ENCODE measurements around the gene ADK. TPM values are rescaled to one million over a fixed set of nuclear protein-coding genes. Genes with fewer than 3 reads are reported as not detected.

Gene ADK
- total RNA-seq, 1 donor from 2014 or later: 46.1 TPM

DNA sequence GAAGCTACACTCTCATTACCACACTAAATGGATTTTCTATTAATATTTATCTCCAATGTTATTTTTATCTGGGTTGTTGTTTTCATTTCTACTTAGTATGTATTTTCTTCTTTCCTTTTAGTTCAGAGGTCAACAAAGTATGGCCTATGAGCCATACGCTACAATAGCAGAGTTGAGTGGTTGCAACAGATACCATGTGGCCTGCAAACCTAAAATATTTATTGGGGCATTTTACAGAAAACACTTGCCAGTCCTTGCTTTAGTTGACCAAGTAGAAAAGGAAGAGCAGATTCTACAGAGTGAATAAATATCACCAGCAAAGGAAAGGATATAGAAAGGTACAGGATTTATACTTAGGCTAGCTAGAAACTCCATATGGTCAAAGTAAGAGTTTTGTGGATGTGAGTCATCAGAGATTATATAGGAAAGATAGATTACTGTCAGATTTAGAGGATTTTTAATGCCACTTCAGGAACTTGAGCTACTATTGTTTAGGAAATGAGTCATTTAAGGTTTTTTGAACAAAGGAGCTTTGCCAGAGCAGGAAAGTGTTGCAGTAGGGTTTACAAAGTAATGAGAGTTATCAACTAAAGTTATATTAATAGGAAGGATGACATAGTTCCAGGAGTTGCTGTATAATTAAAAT lies 352.1 kb downstream of the ADK start:
- TF ChIP-seq, protein P1, sequence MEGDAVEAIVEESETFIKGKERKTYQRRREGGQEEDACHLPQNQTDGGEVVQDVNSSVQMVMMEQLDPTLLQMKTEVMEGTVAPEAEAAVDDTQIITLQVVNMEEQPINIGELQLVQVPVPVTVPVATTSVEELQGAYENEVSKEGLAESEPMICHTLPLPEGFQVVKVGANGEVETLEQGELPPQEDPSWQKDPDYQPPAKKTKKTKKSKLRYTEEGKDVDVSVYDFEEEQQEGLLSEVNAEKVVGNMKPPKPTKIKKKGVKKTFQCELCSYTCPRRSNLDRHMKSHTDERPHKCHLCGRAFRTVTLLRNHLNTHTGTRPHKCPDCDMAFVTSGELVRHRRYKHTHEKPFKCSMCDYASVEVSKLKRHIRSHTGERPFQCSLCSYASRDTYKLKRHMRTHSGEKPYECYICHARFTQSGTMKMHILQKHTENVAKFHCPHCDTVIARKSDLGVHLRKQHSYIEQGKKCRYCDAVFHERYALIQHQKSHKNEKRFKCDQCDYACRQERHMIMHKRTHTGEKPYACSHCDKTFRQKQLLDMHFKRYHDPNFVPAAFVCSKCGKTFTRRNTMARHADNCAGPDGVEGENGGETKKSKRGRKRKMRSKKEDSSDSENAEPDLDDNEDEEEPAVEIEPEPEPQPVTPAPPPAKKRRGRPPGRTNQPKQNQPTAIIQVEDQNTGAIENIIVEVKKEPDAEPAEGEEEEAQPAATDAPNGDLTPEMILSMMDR (IDR thresholded peaks at IDR 0.05): no peak
- ChIA-PET POLR2A (no interaction called here), CTCF (no interaction called here)
- Mint-ChIP-seq H3K4me1 (peaks cover 30% of the 10 kb centered on the region), H3K4me3 (no peak overlapping the region), H3K27me3 (no peaks in the 10 kb centered on the region), H3K27ac (peak overlapping the region; percentile 26), H3K9me3 (peaks cover 24% of the 10 kb centered on the region), H3K36me3 (ENCODE audit: low read depth) (peaks cover 67% of the 10 kb centered on the region)
- no peak for DNase-seq
- intact Hi-C loops (cut with micrococcal nuclease): no loop called here
- no peak for ATAC-seq (ENCODE audit: low read depth)

GRCh38 chr10:74507951-74508350 lies 356.9 kb downstream of the ADK start:
- intact Hi-C loops (cut with micrococcal nuclease): no loop called here
- CTCF ChIA-PET: no interaction called here
- no peak for DNase-seq
- H3K36me3 Mint-ChIP-seq (ENCODE audit: low read depth): peaks cover 83% of the 10 kb centered on the region
- peaks cover 44% of the 10 kb centered on the region for H3K9me3 Mint-ChIP-seq
- H3K27ac Mint-ChIP-seq: no peak overlapping the region
- POLR2A ChIA-PET: no interaction called here
- no peak for ATAC-seq (ENCODE audit: low read depth)
- no peak overlapping the region for H3K4me3 Mint-ChIP-seq
- H3K27me3 Mint-ChIP-seq: no peaks in the 10 kb centered on the region
- TF ChIP-seq, protein P1 (IDR thresholded peaks at IDR 0.05): no peak
- H3K4me1 Mint-ChIP-seq: peaks cover 4% of the 10 kb centered on the region

DNA sequence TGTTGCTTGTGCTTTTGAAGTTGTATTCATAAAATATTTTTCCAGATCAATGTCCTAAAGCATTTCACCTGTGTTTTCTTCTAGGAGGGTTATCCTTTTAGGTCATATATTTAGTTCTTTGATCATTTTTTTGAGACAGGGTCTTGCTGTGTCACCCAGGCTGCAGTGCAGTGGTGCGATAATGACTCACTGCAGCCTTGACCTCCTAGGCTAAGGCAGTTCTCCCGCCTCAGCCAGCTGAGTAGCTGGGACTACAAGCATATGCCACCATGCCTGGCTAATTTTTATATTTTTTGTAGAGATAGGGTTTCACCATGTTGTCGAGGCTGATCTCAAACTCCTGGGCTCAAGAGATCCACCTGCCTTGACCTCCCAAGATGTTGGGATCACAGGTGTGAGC lies 359.6 kb downstream of the ADK start:
- Mint-ChIP-seq H3K27me3 (no peaks in the 10 kb centered on the region), H3K9me3 (peaks cover 43% of the 10 kb centered on the region), H3K36me3 (ENCODE audit: low read depth) (peaks cover 83% of the 10 kb centered on the region), H3K27ac (no peak overlapping the region), H3K4me3 (no peak overlapping the region), H3K4me1 (no peaks in the 10 kb centered on the region)
- DNase-seq (no peak), ATAC-seq (ENCODE audit: low read depth) (no peak)
- POLR2A ChIA-PET: no interaction called here
- intact Hi-C loops (cut with micrococcal nuclease): no loop called here
- TF ChIP-seq, protein P1 (IDR thresholded peaks at IDR 0.05): no peak
- CTCF ChIA-PET: no interaction called here

- TF ChIP-seq, protein P1 (IDR thresholded peaks at IDR 0.05): no peak
- ATAC-seq (ENCODE audit: low read depth) (no peak), DNase-seq (no peak)
- peaks cover 81% of the 10 kb centered on the region for H3K36me3 Mint-ChIP-seq (ENCODE audit: low read depth)
- H3K9me3 Mint-ChIP-seq: peaks cover 40% of the 10 kb centered on the region
- H3K27ac Mint-ChIP-seq: no peak overlapping the region
- intact Hi-C loops (cut with micrococcal nuclease): no loop called here
- H3K27me3 Mint-ChIP-seq: no peaks in the 10 kb centered on the region
- POLR2A ChIA-PET: no interaction called here
- H3K4me3 Mint-ChIP-seq: no peak overlapping the region
- no peaks in the 10 kb centered on the region for H3K4me1 Mint-ChIP-seq
- CTCF ChIA-PET: no interaction called here
Measured at GRCh38 chr10:74511051-74511450, 360.0 kb downstream of the ADK start.

GRCh38 chr10:74514322-74514721 lies 363.3 kb downstream of the ADK start:
- Mint-ChIP-seq H3K27me3 (no peaks in the 10 kb centered on the region), H3K4me1 (no peaks in the 10 kb centered on the region), H3K36me3 (ENCODE audit: low read depth) (peaks cover 70% of the 10 kb centered on the region), H3K9me3 (peaks cover 41% of the 10 kb centered on the region), H3K4me3 (no peak overlapping the region), H3K27ac (no peak overlapping the region)
- ATAC-seq (ENCODE audit: low read depth): no peak
- TF ChIP-seq, protein P1 (IDR thresholded peaks at IDR 0.05): no peak
- intact Hi-C loops (cut with micrococcal nuclease): no loop called here
- no peak for DNase-seq
- ChIA-PET CTCF (no interaction called here), POLR2A (interaction anchor here (0.6 kb wide), 1 partner anchor 719 kb away, joined by 3 read pairs; no protein-coding TSS in a partner anchor)

Data from activated B cell treated with CpG ODN at 0.5 μM for 24 hours (primary cell).